Myocyte (in vitro differentiated cells): Measurements from ENCODE around the gene PSAP. TPM values are rescaled to one million over a fixed set of nuclear protein-coding genes. Genes with fewer than 3 reads are reported as not detected.
A peak's percentile ranks its signal among the peaks of the same experiment; 100 is the strongest.

Source experiments
- DNase-seq: peaks from one replicate; pipeline ENCODE4 v3.0.0-alpha.2; 2012; ENCODE audit warnings: low read depth
- microRNA-seq: library from miRNA; unstranded; fragments of <30 nt; microRNA quantifications from one replicate; pipeline ENCODE4, GENCODE V29; 2016
- total RNA-seq: library from RNA; depleted of rRNA; stranded (reverse); fragments of >200 nt; gene quantifications from 2 replicates; pipeline ENCODE4 v1.2.3, GENCODE V29; 2014

PSAP gene
- total RNA-seq, 1 donor from 2014 or later = 1,265 TPM

- peak; percentile 50 for DNase-seq
Observed at GRCh38 chr10:71769279-71769823, 81.7 kb downstream of the PSAP start.

- peak; percentile 78 for DNase-seq
Observed at GRCh38 chr10:71767420-71768035, 83.5 kb downstream of the PSAP start.

- DNase-seq = peak; percentile 99
Observed at GRCh38 chr10:71766717-71767419, 84.2 kb downstream of the PSAP start.

Small RNA genes within 50 kb of the gene (microRNA-seq; reads per million reads assigned to microRNA genes)
- not detected for gene MIR7152

Other genes with a start within 250 kb of the PSAP start
- 0.03 TPM in 1 of 2 replicates, not detected in the other for gene C10orf105, start 131.5 kb downstream of the PSAP start, total RNA-seq
- 30.2 and 41.2 TPM in 2 replicates for gene VSIR, start 77.7 kb downstream of the PSAP start, total RNA-seq
- 49.3 and 57.5 TPM in 2 replicates for gene CHST3, start 113.1 kb upstream of the PSAP start, total RNA-seq
- 0.78 and 1.9 TPM in 2 replicates for gene SPOCK2, start 237.3 kb upstream of the PSAP start, total RNA-seq